D721Med (cell line): ENCODE results near the gene CASKIN2.
"Not testable (repeated sequence)": the region's sequence is repeated elsewhere in the genome, so short reads cannot be mapped to it uniquely, and the experiment has no call there.

Source experiments
- DNase-seq: peaks from one replicate; pipeline ENCODE4 v3.0.0; 2011; ENCODE audit warnings: low spot score; ENCODE audit not compliant: insufficient read length
- FAIRE-seq: peaks from 2 replicates; lab custom pipeline; 2011; peaks lifted over from hg19 to GRCh38; lab: Jason Lieb, UNC
- TF ChIP-seq, protein P1 (sequence below): IDR thresholded peaks from 2 replicates; pipeline ENCODE4 v1.5.1; 2012; ENCODE audit warnings: mild to moderate bottlenecking, control low read depth; ENCODE audit not compliant: insufficient read depth; ENCODE audit errors: missing control alignments

Gene CASKIN2

DNA sequence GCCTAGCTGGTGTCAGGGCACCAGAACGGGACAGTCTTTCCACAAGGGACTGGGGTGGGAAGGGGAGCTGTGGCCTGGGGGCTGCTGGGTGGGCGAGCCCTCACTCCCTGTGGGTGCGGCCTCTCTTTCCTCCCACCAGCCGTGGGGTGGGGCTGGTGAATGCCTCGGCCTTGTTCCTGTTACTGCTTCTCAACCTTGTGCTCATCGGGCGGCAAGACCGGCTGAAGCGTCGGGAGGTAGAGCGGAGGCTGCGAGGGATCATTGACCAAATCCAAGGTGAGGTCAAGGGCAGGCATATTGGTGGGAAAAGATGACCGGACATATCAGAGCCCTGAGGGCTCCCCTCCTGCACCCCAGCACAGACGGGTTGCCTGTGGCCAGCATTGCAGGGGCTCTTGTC, 29.2 kb downstream of the CASKIN2 start:
- FAIRE-seq: no peak
- TF ChIP-seq, protein P1, sequence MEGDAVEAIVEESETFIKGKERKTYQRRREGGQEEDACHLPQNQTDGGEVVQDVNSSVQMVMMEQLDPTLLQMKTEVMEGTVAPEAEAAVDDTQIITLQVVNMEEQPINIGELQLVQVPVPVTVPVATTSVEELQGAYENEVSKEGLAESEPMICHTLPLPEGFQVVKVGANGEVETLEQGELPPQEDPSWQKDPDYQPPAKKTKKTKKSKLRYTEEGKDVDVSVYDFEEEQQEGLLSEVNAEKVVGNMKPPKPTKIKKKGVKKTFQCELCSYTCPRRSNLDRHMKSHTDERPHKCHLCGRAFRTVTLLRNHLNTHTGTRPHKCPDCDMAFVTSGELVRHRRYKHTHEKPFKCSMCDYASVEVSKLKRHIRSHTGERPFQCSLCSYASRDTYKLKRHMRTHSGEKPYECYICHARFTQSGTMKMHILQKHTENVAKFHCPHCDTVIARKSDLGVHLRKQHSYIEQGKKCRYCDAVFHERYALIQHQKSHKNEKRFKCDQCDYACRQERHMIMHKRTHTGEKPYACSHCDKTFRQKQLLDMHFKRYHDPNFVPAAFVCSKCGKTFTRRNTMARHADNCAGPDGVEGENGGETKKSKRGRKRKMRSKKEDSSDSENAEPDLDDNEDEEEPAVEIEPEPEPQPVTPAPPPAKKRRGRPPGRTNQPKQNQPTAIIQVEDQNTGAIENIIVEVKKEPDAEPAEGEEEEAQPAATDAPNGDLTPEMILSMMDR: no peak
- no peak for DNase-seq

DNA sequence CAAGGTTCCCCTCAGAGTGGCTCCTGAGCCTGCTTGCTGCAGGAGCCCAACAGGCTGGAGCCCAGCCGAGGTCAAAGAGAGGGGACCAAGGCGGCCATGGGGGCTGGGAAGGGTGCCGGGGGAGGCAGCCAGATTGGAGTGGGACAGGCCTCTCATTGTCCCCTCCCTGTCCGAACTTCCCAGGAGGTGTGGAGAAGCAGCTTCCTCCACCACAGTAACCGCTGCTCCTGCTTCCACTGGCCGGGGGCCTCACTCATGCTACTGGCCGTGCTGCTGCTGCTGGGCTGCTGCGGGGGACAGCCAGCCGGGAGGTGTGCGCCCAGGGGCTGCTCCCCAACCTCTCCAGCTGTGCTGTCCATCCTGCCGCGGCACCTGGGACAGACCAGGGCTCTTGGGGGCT, 29.6 kb downstream of the CASKIN2 start:
- FAIRE-seq (no peak), DNase-seq (no peak)
- TF ChIP-seq, protein P1: no peak

DNA sequence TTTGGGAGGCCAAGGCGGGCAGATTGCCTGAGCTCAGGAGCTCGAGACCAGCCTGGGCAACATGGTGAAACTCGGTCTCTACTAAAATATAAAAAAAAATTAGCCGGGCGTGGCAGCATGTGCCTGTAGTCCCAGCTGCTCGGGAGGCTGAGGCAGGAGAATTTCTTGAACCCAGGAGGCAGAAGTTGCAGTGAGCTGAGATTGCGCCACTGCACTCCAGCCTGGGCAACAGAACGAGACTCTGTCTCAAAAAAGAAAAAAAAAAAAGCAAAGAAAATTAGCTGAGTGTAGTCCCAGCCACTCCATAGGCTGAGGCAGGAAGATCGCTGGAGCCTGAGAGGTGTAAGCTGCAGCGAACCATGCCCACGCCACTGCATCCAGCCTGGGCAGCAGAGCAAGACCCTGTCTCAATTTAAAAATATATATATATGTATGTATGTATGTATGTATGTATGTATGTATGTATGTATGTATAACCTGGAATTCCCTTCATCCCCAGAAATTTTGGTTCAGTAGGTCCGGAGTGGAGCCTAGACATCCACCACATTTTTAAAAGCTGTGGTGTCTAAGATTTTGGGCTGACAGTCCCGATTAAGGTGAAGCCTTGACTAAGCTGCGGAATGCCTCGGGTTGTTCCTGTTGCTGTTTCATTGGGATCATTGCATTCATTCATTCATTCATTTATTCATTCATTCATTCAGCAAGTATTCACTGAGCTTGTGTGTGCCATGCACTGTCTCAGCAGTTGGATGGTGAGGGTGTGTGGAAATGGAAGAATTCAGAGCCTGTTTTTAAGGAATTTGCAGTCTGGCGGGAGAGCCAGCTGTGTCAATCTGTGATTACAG, 33.0 kb downstream of the CASKIN2 start:
- TF ChIP-seq, protein P1: no peak
- FAIRE-seq (no peak), DNase-seq (no peak)

DNA sequence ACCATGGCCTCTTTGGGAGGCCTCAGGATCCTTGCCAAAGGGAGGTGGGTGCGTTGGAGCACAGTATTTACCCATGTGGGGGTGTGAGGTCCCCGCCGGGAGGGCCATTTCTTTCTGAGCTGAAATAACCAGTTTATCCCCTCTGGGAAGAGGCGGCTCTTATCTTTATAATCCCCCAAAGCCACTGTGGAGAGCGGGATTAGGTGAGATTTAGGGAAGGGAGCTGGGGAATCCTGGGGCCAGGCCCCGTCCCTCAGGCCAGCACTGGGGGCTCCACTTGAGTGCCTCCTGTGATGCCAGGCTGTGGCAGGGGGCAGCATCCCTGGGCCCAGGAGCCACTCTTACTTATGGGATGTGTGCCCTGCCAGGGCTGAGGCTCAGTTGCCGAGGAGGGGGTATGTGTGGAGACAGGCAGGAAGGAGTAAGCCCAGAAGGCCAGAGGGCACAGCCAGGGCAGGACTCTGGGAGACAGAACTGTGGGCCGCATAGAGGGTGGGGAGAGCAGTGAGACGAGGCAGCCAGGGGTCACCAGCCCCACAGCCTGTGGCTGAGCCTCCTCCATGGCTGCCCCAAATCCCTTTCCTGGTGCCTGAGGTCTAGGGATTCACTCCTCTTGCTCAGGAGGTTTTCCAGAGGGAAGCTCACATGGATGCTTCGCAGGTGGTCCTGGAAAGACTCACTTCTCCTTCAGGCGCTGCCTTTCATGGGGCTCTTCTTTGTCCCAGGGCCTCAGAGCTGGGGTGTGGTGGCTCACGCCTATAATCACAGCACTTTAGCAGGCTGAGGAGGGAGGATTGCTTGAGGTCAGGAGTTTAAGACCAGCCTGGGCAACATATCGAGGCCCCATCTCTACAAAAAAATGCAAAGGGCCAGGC, 33.9 kb downstream of the CASKIN2 start:
- TF ChIP-seq, protein P1: peak; percentile 10
- FAIRE-seq (no peak), DNase-seq (peak; percentile 96)

DNA sequence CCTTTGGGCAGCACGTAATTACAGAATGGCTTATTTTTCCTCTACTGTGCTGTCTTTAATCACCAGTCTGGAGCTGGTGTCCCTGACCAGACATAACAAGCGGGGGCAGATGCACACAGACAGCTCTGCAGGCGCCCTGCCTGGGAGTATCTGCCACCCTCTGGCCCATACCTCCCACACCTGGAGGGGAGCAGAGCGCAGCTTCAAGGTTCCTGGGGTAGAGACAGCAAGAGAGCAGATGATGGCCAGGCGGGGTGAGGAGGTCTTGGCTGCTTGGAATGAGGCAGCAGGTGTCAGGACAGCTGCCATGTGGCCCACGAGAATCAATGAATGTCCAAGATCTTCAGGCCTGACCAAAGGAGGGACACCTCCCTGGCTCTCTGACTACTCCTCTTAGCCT, 35.1 kb downstream of the CASKIN2 start:
- FAIRE-seq: no peak

DNA sequence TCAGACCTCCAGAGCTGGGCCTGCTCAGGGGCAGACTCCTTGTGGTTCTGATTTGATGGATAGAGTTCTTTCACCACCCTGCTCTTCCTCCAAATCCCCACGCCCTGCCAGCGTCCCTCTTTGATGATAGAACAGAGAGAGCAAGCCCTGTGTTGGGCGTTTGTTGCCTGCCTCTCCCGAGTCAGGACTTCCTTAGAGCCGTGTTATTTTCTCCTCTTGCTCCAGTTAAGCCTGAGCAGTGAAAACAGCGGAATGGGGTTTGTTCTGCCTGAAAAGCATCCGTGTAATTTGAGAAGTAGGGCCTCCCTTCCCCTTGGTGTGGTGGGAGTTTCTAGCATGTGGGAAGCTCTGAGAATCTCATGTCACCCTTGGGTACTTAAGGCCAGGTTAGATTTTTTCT, 36.8 kb downstream of the CASKIN2 start:
- no peak for DNase-seq
- no peak for FAIRE-seq
- TF ChIP-seq, protein P1: no peak

More for the DNA sequence above, 35.1 kb downstream of the CASKIN2 start:
- TF ChIP-seq, protein P1: no peak
- no peak for DNase-seq

DNA sequence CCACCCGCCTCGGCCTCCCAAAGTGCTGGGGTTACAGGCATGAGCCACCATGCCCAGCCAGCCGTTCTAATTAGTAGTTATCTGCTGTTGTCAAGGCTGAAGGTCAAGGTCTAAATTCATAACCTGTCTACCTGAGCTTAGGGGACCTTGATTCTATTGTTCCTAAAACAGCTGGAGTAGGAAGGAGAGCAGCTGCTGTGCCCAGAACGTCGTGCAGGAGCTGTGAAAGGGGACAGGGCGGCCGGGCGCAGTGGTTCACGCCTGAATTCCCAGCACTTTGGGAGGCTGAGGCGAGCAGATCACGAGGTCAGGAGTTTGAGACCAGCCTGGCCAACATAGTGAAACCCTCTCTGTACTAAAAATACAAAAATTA, 37.9 kb downstream of the CASKIN2 start:
- not testable (repeated sequence) for FAIRE-seq, DNase-seq
